ENCODE results near the gene BCO1.

The BCO1 gene

GRCh38 chr16:81311762-81312161 lies 73.3 kb downstream of the BCO1 start:
- no peak for DNase-seq (ENCODE audit: extremely low read depth, low read depth)
- no peak for TF ChIP-seq CTCF (IDR thresholded peaks at IDR 0.05; ENCODE audit: low read depth, low read length)

GRCh38 chr16:81313701-81314602 lies 75.5 kb downstream of the BCO1 start:
- DNase-seq (ENCODE audit: extremely low read depth, low read depth) = no peak
- TF ChIP-seq CTCF (IDR thresholded peaks at IDR 0.05; ENCODE audit: low read depth, low read length) = no peak

- DNase-seq (ENCODE audit: extremely low read depth, low read depth) = peak; percentile 88
- no peak for TF ChIP-seq CTCF (IDR thresholded peaks at IDR 0.05; ENCODE audit: low read depth, low read length)
Observed at GRCh38 chr16:81314603-81315270, 76.2 kb downstream of the BCO1 start, which contains the start of gene GAN. Gene GAN, plus strand, starts transcription at chr16:81314962. Its CDS starts 152 bp downstream, at chr16:81315114.

GRCh38 chr16:81315271-81316175 lies 77.0 kb downstream of the BCO1 start:
- DNase-seq (ENCODE audit: extremely low read depth, low read depth) = no peak
- no peak; the same call in 1 of the 2 replicates for TF ChIP-seq CTCF (IDR thresholded peaks at IDR 0.05; ENCODE audit: low read depth, low read length)

- no peak for DNase-seq (ENCODE audit: extremely low read depth, low read depth)
- TF ChIP-seq CTCF (IDR thresholded peaks at IDR 0.05; ENCODE audit: low read depth, low read length) = no peak
Observed at GRCh38 chr16:81316176-81316496, 77.6 kb downstream of the BCO1 start.

GRCh38 chr16:81318711-81319110 lies 80.2 kb downstream of the BCO1 start:
- DNase-seq (ENCODE audit: extremely low read depth, low read depth) = no peak
- TF ChIP-seq CTCF (IDR thresholded peaks at IDR 0.05; ENCODE audit: low read depth, low read length) = no peak
